Ovary (tissue), 3 donors: Measurements from ENCODE around the gene ANKRD44.

ENCODE experiments used
- EP300 ChIP-seq: sonication (generic); formaldehyde crosslinking; IDR thresholded peaks from one replicate; pipeline ENCODE4 v1.6.1; 2017; ENCODE audit warnings: antibody characterized with exemption
- POLR2A ChIP-seq: fragments of 450-650 bp; IDR thresholded peaks from one replicate; pipeline ENCODE4 v1.6.1; 2017; ENCODE audit warnings: antibody characterized with exemption, mild to moderate bottlenecking, moderate library complexity
- TF ChIP-seq, protein P1 (sequence below), 3 donors: fragments of 450-650 bp in 2 of 3; fragments of 200-600 bp in 1 of 3; IDR thresholded peaks; one replicate each; pipeline versions ENCODE4 v1.5.1 to v1.8.0; 2016 to 2022; ENCODE audit warnings: antibody characterized with exemption in 3 of 3, mild to moderate bottlenecking in 1 of 3
- donor health status: DM: no; HTN: no; CAD: no.

DNA sequence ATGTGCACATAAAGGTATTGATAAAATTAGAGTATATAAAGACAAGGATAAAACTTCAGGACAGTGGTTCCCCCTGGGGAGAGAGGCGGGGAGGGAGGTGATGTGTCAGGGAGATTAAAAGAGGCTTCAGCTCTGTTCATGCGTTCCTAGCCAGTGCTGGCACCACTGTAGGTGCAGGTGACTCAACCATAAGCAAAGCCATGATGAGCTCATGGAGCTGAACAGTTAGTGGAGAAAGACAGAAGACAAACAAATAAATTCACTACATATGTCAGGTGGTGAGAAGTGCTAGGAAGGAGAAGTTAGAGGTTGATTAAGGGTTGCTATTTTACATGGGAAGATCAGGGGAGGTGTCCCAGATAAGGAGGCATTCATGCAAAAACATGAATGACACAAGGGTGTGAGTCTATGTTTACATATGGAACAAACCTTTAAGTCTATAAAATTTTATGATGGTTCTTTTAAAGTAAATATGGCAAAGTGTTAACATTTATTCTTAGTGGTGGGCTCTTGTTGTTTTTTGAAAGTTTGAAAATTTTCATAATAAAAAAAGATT, 136.0 kb downstream of the ANKRD44 start:
- TF ChIP-seq, protein P1, sequence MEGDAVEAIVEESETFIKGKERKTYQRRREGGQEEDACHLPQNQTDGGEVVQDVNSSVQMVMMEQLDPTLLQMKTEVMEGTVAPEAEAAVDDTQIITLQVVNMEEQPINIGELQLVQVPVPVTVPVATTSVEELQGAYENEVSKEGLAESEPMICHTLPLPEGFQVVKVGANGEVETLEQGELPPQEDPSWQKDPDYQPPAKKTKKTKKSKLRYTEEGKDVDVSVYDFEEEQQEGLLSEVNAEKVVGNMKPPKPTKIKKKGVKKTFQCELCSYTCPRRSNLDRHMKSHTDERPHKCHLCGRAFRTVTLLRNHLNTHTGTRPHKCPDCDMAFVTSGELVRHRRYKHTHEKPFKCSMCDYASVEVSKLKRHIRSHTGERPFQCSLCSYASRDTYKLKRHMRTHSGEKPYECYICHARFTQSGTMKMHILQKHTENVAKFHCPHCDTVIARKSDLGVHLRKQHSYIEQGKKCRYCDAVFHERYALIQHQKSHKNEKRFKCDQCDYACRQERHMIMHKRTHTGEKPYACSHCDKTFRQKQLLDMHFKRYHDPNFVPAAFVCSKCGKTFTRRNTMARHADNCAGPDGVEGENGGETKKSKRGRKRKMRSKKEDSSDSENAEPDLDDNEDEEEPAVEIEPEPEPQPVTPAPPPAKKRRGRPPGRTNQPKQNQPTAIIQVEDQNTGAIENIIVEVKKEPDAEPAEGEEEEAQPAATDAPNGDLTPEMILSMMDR (IDR thresholded peaks at IDR 0.05) = no peak
- TF ChIP-seq POLR2A (no peak), EP300 (no peak)
